ENCODE data around the gene SERPINA5.

SERPINA5 gene

DNA sequence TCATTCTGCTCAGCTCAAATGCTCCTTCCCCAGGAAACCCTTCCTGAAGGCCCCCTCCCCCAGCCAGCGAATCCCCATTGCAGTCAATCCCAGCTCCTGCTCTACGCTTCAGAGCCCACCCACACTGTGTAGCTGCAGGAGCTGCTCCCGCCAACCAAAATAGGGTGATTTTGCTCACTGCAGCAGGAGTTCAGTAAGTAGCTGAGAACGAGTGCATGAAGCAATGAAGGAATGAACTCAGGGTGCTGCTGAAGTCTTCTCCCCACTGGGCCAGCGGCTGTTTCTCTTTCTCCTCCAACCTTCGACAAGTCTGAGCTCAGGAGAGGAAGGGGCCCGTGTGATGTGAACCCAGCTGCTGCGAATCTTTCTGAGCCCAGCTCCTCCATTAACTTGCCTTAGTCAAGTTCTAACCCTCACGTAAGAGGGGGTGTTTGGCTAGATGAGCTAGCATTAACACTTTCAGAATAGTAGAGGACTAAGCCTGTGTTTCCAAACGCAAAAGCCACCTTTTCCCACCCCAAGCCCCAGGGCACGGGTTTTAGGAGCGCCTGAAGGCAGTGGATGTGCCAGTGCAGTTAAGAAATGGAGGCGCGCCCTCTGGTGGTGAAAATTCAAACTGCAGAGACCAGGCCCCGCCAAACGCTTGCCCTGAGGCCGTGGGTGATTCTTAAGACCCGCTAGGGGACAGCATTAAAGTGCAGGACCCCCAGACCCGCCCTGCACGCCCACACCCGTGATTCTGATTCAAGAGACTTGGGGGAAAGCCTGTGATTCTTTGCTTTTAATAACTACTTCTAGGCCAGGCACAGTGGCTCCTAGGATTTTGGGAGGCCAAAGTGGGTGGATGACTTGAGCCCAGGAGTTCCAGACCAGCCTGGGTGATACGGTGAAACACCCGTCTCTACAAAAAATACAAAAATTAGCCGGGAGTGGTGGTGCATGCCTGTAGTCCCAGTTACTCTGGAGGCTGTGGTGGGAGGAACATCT is 31.9 kb upstream of the SERPINA5 start:
- peak in 38 of 56 donors; percentile 5 to 70 (median 28) for DNase-seq

DNA sequence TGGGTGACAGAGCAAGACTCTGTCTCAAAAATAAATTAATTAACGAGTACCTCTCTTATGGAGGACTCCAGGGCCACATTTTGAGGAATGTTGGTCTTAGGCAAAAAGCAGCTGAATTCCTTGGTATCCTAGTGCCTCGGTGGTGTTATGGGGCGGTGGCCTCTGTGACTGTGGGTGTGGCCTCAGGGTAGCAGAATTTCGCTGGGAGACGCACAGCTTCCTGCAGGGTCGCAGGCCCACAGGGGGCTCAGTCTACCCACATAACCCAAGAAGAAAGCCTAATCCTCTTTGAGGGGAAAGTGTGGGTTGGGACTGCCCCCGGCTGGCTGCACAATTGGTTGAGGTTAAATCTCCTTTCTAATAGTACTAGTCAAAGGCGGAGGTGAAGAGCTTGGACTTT is 31.2 kb upstream of the SERPINA5 start:
- DNase-seq: no peak

DNA sequence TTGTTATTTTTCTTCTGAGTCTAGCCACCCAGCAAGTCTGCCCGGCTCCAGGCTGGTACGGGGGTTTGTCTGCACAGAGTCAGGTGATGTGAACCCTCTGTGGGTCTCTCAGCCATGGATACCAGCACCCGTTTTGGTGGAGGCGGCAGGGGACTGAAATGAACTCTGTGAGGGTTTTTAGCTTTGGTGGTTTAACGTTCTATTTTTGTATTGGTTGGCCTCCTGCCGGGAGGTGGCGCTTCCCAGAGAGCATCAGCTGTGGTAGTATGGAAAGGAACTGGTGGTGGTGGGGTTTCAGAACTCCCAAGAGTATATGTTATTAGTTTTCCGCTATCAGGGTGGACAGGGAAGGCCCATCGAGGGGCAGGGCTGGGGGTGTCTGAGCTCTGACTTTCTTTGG is 25.2 kb upstream of the SERPINA5 start:
- no peak for DNase-seq

DNA sequence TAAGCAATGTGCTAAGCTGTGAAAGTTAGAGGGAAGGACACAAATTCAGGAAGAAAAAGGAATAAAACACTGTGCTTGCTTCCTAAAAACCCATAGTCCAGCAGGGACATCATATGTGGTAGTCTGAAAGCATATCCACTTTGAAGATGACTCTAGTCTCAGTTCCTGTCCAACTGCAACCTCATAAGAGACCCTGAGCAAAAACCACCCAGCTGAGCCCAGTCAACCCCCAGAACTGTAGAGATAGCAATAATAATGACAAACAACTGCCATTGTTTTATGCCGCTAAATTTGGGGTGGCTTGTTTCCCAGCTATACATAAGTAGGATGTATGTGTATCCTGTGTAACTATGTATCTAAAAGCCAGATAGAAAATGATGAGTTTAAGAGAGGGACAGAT is 23.9 kb upstream of the SERPINA5 start:
- DNase-seq: no peak

DNA sequence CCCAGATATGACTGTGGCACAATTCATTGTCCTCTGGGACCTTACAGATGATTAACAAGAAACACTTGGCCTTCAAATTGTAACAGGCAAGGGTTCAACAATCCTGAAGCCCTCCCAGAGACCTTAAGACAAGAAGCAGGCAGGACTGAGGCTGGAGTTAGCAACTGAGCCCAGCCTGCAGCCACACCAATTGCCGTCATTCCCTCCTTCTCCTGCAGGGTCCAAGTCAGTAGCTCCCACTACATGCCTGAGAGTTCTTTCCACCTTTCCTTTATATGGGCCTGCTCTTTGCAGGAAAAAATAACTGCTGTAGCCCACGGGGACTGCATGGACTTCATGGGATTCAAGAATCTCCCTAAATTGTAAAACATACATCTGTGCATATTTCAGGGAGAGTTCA is 22.4 kb upstream of the SERPINA5 start:
- no peak for DNase-seq

DNA sequence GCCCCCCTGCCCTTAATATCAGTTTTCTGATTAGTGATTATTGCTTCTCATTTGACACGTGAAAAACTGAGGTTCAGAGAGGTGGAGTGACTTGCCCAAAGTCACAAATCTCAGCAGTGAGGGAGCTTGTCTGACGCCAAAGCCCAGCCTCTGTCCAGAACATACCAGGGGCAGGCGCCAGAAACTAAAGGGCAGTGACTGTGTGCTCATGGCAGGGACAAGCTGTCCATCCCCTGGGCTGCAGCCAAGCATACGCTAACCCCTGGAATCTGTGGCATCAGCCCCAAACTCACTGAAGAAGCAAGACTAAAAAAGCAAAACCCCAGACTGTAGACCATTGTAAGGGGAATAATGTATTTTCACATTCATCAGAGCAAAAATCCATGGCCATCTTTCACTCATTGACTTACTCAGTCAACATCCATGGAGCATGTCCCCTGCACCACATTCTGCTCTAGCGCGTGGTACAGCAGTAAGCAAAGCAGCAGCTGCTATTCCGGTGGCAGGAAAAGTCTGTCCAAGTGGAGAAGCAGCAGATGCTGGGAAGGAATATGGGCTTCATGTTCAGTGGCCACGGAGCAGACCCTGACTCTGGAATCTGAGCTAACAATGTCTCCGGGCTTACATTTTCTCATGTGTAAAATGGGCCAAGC is 21.5 kb upstream of the SERPINA5 start:
- peak in 3 of 56 donors; percentile 13 to 21 (median 16) for DNase-seq

DNA sequence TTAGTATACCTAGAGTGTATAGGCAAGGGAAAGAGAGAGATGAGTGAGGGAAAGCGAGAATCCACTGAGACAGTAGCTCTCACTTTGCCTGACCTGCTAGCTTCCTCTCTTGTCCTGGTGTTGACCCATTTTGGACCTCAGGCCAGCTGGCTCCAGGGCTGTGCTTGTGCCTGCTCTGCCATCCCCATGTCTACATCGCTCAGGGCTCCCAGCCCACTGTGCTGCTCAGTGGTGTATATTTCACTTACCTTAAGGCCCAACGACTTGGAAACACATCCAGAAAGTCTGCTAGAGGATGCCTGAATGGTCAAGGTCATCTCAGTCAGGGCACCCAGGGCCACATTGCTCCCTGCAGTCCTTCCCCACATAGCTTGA is 20.9 kb upstream of the SERPINA5 start:
- no peak for DNase-seq

DNA sequence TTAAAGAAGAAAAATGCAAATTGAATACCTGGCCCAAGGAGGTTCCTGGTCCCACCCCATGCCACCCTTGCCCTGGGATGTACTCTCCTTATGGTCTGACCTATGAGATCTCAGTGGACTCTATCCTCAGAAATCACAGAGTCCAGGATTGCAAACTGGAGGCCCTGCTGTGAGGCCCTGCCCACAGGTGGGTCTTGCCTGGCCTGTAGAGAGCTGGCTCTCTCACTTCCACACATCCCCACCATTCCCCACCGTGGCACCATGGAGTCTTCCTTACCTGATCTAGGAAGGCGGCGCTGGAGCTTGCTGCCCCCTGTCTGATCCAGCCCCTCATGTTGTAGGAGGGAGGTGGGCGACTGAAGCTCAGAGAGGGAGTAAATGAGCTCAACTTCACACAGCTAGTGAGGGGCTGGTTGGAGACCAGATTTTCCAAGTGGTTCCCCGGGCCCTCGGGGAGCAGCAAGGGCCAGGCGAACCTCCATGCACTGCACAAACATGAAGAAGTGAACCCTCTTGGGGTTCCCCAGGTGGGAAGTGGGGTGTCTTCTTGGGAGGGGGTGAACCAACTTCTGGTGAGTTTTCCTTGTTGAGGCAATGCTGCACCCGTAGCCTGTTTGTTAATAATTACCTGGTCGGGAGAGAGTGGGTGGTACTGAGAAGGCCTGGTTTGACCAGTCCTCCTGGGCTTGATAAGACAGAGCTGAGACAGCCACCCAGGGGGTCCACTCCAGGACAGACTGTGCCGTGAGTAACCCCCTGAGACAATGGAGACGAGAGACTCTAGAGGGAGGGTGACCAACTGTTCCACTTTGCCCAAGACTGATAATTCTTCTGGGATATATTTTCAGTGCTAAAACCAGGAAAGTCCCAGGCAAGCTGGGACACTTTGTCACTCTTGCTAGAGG is 20.2 kb upstream of the SERPINA5 start, which contains the start of gene SERPINA4:
TSS of gene SERPINA4 (plus strand) at position 692 of the 905 bp plus-strand sequence. CDS start 2,041 bp downstream, outside the sequence.
- DNase-seq: no peak

DNA sequence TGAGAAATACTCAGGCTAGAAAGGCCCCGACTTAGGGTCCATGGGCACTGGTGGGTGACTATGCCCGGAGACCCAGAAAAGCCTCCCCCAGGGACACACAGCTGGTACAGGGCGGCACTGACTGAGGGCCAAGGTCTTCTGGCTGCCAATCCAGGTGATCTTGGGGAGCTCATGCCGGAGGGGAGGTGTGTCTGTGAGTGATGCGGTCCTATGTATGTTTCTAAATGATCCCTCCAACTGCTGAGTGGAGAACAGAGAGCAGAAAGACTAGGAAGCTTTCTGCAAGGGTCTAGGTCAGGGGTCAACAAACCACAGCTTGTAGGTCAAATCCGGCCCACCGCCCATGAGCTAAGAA is 19.6 kb upstream of the SERPINA5 start:
- no peak for DNase-seq

DNA sequence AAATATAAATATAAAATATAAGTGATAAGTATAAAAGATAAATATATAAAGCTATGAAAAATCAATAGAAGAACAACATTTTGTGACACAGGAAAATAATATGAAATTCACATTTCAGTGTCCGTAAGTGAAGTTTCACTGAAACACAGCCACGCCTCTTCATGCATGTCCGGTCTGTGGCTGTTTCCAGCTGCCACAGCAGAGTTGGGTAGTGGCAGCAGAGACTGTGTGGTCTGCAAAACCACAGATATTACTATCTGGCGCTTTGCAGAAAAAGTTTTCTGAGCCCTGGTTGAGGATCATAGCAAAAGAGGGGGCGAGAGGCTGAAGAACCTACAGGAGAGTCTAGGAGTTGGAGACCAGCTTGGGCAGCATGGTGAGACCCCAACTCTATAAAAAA is 19.2 kb upstream of the SERPINA5 start:
- DNase-seq: no peak

DNA sequence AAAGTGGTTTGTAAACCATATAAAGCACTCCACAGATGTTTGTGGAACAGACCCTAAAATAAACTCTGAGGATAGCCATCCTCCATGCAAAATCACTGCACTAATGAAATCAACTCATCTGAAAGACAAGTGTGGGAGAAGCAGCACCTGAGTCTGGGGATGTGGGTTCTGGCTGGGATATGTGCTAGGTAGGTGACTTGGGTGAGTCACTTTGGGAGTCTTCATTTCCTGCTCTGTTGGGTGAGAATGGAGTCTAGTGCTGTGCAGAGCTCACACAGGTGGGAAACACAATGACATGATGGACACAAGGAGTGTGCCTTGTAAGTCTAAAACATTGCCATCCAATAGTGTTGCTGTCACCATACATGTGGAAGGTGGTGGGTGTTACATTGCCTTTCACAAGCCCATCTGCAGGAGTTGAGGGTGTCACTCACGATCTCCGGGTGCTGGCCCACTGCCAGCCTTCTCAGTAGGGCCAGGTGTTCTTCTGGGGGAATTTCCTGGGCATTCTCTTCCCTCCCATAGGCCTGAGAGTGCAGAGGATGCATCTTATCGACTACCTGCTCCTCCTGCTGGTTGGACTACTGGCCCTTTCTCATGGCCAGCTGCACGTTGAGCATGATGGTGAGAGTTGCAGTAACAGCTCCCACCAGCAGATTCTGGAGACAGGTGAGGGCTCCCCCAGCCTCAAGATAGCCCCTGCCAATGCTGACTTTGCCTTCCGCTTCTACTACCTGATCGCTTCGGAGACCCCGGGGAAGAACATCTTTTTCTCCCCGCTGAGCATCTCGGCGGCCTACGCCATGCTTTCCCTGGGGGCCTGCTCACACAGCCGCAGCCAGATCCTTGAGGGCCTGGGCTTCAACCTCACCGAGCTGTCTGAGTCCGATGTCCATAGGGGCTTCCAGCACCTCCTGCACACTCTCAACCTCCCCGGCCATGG is 18.0 kb upstream of the SERPINA5 start:
- no peak for DNase-seq

DNA sequence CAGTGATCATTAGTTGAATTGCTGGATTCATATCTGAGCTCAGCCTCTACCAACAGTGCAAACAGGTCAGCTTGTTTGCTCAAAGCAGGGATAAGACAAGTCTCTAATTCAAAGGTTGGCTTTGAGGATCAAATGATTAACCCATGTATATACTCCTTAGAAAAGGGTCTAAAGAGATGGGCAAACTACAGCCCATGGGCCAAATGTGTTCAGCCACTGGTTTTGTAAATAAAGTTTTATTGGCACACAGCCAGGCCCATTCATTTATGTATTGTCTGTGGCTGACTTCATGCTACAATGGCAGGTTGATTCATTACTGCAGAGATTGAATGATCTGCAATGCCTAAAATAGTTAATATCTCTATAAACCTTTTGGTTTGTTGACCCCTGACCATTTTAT is 16.8 kb upstream of the SERPINA5 start:
- DNase-seq: no peak

DNA sequence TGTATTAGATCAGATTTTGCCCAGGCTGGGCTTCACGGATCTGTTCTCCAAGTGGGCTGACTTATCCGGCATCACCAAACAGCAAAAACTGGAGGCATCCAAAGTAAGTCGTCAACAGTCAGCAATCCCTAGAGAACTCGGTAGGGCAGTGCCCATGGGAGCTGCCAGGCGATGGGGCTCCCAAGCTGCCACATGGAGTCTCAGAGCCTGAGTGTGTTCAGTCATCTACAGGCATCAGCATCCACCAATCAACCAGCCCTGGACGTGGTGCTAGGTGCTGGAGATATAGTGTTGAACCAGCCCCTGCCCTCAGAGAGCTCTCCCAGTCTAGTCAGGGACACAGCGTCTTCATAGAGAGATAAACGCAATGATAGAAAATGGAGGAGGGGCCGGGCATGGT is 13.0 kb upstream of the SERPINA5 start:
- DNase-seq: no peak

DNA sequence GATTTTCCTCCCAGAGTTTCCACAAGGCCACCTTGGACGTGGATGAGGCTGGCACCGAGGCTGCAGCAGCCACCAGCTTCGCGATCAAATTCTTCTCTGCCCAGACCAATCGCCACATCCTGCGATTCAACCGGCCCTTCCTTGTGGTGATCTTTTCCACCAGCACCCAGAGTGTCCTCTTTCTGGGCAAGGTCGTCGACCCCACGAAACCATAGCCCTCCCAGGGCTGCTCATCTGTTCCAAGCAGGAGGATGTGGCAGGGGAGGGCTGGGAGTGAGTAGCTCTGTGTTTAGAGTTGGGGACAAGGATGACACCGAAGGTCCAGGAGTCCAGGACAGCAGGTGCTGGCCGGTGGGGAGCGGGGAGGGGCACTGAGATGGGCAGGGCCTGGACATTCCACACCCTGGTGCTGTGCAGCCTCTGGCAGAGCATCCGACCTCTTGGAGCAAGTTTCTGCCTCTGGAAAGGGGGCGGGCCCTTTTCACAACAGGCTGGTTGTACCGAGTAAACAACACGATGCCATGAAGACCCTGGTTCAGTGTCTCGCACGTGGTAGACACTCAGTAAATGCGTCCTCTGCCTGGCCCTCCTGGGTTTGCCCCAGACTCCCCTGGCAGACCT is 11.7 kb upstream of the SERPINA5 start:
- no peak for DNase-seq

DNA sequence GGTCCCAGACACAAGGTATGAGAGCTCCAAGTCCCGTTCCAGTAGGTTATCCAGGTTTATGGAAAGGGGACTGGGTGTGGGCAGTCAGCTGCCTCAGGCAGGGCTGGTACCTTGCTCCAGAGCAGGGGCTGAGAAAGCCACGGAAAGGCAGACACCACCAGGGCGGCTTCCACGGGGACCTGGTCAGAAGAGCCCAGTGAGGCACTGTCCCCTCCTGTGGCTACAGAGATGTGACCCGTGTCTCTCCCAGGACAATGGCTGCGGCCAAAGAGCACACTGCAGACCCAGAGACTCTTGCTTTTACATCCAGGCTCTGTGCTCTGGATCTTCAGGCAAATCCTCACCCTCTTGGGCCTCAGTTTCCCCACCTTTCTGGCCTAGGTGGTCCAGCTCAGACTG is 11.2 kb upstream of the SERPINA5 start:
- no peak for DNase-seq

DNA sequence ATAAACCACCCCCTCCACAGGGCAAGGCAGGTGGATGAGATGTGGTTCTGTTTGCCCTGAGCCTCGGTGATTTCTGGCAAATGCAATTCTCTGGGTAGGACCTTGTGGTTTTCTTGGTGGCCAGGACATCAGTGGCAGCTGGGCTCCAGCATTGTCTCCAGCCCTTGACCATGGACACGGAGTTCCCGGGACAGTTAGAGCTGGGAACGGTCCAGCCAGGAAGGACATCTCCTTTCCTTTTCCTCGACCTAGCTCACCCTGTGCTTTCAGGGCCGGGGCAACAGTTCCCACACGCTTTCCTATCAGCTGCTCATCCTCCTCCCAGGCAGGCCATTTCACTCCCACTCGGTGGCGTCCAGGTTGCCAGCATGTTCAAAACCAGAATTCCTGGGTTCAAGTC is 10.8 kb upstream of the SERPINA5 start:
- DNase-seq: no peak

DNA sequence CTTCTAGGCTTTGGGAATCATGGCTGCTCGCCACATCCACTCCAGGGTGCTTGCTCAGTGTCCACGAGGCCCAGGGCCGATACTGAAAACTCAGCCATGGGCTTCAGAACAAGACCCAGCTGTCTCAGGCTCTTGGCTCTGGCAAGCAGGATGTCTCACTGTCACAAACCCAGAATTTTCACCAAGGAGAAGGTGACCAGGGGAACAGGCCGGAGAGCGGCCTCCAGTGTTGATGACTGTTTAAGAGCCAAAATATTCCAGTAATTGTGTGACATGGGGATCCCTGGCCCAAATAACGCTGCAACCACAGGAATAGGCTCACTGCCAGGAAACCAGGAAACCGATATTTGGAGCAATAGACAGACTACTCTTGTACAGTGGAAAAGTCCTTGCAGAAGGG is 9.8 kb upstream of the SERPINA5 start:
- DNase-seq: peak in 1 of 56 donors; percentile 23

DNA sequence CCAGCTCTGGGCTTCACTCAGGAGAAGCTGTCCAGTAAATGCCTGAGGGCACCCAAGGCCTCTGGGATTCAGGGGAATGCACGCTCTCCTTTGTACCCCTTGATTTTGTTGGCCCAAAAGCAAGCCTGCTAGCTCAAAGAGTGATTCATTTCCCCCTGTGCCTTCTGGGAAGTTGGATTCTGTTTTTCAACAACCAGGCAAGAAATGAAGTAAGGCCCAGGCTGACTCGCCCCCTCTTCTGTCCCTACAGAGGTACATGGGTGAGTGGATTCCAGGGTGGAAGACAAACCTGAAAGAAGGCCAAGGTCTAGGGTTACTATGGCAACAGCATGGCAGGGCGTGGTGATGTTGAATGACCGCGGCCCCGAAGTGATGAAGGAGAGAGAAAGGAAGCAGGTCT is 9.3 kb upstream of the SERPINA5 start:
- DNase-seq: peak in 3 of 56 donors; percentile 13 to 70 (median 27)

DNA sequence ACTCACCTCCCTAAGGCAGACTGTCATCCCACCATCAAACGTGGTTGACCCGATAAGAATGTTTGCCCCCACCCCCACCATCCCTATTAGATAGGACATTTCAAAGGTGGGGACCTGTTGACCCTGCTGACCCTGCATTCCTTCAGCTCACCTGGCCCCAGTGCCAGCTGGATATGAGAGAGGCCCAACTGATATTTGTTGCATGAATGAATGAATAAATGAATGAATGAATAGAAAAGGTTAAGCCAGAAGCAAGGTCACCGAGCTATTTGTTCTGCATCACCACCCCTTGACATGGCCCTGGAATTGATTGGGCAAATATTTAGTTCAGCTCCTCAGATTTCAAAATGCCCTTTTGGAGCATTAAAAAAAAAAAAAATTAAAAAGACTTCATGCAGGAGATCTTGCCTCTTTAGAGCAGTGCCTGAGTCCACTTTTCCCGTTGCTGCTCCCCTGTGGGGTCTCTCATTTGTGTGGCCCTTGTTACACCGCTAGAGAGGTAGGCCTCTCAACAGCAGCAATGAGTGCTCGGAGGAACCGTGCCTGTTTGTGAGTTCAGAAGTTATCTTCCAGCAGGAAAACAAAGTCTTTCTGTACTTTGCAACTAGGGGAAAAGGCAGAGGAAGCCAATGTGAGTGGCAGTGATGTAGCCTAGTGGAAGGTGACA is 8.5 kb upstream of the SERPINA5 start:
- DNase-seq: no peak
